Measurements from ENCODE around the gene RPS28. TPM values are rescaled to one million over a fixed set of nuclear protein-coding genes. Genes with fewer than 3 reads are reported as not detected.
"Not testable (repeated sequence)": the region's sequence is repeated elsewhere in the genome, so short reads cannot be mapped to it uniquely, and the experiment has no call there.

RPS28 gene
- total RNA-seq, 2 experiments from 2014 or later, result 1,636 to 2,253 TPM

GRCh38 chr19:8311461-8312260 lies 9.6 kb upstream of the RPS28 start:
- no peak overlapping the region for H3K27ac ChIP-seq (ENCODE audit: low read depth, low read length, poor library complexity, severe bottlenecking)
- no peak overlapping the region for H3K4me3 ChIP-seq (ENCODE audit: low read depth, low read length, poor library complexity, severe bottlenecking)
- POLR2A ChIA-PET, result interaction anchor here (0.7 kb wide), 1 partner anchor 7 kb away, joined by 3 read pairs; no protein-coding TSS in a partner anchor
- no peak for DNase-seq (ENCODE audit: low spot score)
- no peak overlapping the region for H3K4me2 ChIP-seq (ENCODE audit: low read length)
- no peak overlapping the region for H2AFZ ChIP-seq (ENCODE audit: low read length)
- H3K9me2 ChIP-seq (ENCODE audit: insufficient read depth, low read length), result no peaks in the 10 kb centered on the region
- peaks cover 72% of the 10 kb centered on the region for H3K36me3 ChIP-seq (ENCODE audit: insufficient read depth, low read length)
- no peaks in the 10 kb centered on the region for H4K20me1 ChIP-seq (ENCODE audit: insufficient read depth, low read length)
- no TSS peak for BruUV-seq (replicated peaks)
- TF ChIP-seq CTCF (conservative IDR thresholded peaks at IDR 0.05; ENCODE audit: low read length), result no peak
- no peak for TF ChIP-seq EZH2phosphoT487 (IDR thresholded peaks at IDR 0.05; ENCODE audit: borderline replicate concordance, low read depth, low read length)
- H3K4me1 ChIP-seq (ENCODE audit: insufficient read depth, low read length, poor library complexity, severe bottlenecking), result peaks cover 13% of the 10 kb centered on the region
- peaks cover 11% of the 10 kb centered on the region; the same call in 1 of the 2 replicates for H3K79me2 ChIP-seq (ENCODE audit: insufficient read depth, low read depth, low read length)
- CTCF ChIA-PET (ENCODE audit: unreplicated experiment), result no interaction called here
- intact Hi-C loops (cut with micrococcal nuclease; ENCODE audit: unreplicated experiment), result no loop called here
- H3K9me3 ChIP-seq (ENCODE audit: low read length), result no peaks in the 10 kb centered on the region

DNA sequence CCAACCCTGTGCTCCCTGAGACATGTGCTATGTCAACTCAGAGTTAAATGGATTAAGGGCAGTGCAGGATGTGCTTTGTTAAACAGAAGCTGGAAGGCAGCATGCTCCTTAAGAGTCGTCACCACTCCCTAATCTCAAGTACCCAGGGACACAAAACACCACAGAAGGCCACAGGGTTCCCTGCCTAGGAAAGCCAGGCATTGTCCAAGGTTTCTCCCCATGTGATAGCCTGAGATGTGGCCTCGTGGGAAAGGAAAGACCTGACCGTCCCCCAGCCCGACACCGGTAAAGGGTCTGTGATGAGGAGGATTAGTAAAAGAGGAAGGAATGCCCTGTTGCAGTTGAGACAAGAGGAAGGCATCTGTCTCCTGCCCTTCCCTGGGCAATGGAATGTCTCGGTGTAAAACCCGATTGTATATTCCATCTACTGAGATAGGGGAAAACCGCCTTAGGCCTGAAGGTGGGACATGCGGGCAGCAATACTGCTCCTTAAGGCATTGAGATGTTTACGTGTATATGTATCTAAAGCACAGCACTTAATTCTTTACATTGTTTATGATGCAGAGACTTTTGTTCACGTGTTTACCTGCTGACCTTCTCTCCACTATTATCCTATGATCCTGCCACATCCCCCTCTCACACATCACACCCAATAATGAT lies 6.2 kb upstream of the RPS28 start:
- not testable (repeated sequence) for DNase-seq (ENCODE audit: low spot score)

GRCh38 chr19:8316351-8317125 lies 4.8 kb upstream of the RPS28 start:
- no peaks in the 10 kb centered on the region for H3K9me3 ChIP-seq (ENCODE audit: low read length)
- no peak for DNase-seq (ENCODE audit: low spot score)
- ChIA-PET POLR2A (interaction anchor here (0.6 kb wide), 1 partner anchor 69 kb away, joined by 3 read pairs; no protein-coding TSS in a partner anchor), CTCF (ENCODE audit: unreplicated experiment) (no interaction called here)
- no peak overlapping the region for H3K4me3 ChIP-seq (ENCODE audit: low read depth, low read length, poor library complexity, severe bottlenecking)
- peaks cover 74% of the 10 kb centered on the region for H3K36me3 ChIP-seq (ENCODE audit: insufficient read depth, low read length)
- no peaks in the 10 kb centered on the region for H3K9me2 ChIP-seq (ENCODE audit: insufficient read depth, low read length)
- BruUV-seq (replicated peaks), result no TSS peak
- H3K27ac ChIP-seq (ENCODE audit: low read depth, low read length, poor library complexity, severe bottlenecking), result no peak overlapping the region
- 0 out of 2 replicates have a peak, but pooled peaks cover under 1% of the 10 kb centered on the region for H4K20me1 ChIP-seq (ENCODE audit: insufficient read depth, low read length)
- H3K79me2 ChIP-seq (ENCODE audit: insufficient read depth, low read depth, low read length), result peaks cover 31% of the 10 kb centered on the region
- H3K4me1 ChIP-seq (ENCODE audit: insufficient read depth, low read length, poor library complexity, severe bottlenecking), result peaks cover 29% of the 10 kb centered on the region
- no peak overlapping the region for H2AFZ ChIP-seq (ENCODE audit: low read length)
- H3K4me2 ChIP-seq (ENCODE audit: low read length), result peak overlapping the region; percentile 33
- TF ChIP-seq CTCF (conservative IDR thresholded peaks at IDR 0.05; ENCODE audit: low read length) (0 out of 2 replicates have a peak, but pooled peaks have one; percentile 37), EZH2phosphoT487 (IDR thresholded peaks at IDR 0.05; ENCODE audit: borderline replicate concordance, low read depth, low read length) (no peak)
- intact Hi-C loops (cut with micrococcal nuclease; ENCODE audit: unreplicated experiment), result no loop called here

More for the DNA sequence above, 6.2 kb upstream of the RPS28 start:
- H4K20me1 ChIP-seq (ENCODE audit: insufficient read depth, low read length); intact Hi-C loops (cut with micrococcal nuclease; ENCODE audit: unreplicated experiment); BruUV-seq (replicated peaks); H3K4me3 ChIP-seq (ENCODE audit: low read depth, low read length, poor library complexity, severe bottlenecking); H3K9me3 ChIP-seq (ENCODE audit: low read length); CTCF ChIA-PET (ENCODE audit: unreplicated experiment); H2AFZ ChIP-seq (ENCODE audit: low read length); H3K4me2 ChIP-seq (ENCODE audit: low read length); H3K9me2 ChIP-seq (ENCODE audit: insufficient read depth, low read length); H3K27ac ChIP-seq (ENCODE audit: low read depth, low read length, poor library complexity, severe bottlenecking); POLR2A ChIA-PET: not testable (repeated sequence)
- Histone ChIP-seq H3K4me1 (ENCODE audit: insufficient read depth, low read length, poor library complexity, severe bottlenecking) (peaks cover 25% of the 10 kb centered on the region), H3K79me2 (ENCODE audit: insufficient read depth, low read depth, low read length) (peaks cover 18% of the 10 kb centered on the region), H3K36me3 (ENCODE audit: insufficient read depth, low read length) (peaks cover 78% of the 10 kb centered on the region)

DNA sequence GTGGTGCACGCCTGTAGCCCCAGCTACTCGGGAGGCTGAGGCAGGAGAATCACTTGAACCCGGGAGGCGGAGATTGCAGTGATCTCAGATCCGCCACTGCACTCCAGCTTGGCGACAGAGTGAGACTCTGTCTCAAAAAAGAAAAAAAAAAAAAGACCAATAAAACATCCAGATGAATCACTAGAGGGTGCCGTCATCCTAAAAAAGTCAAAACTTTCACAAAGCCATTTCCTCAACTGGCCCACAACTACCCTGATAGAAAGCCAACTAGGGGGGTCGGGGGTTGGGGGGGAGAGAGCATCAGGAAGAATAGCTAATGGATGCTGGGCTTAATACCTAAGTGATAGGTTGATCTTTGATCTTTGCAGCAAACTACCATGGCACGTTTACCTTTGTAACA lies 2.5 kb upstream of the RPS28 start:
- H3K4me3 ChIP-seq (ENCODE audit: low read depth, low read length, poor library complexity, severe bottlenecking); H3K9me3 ChIP-seq (ENCODE audit: low read length); H3K27ac ChIP-seq (ENCODE audit: low read depth, low read length, poor library complexity, severe bottlenecking); DNase-seq (ENCODE audit: low spot score); H2AFZ ChIP-seq (ENCODE audit: low read length); intact Hi-C loops (cut with micrococcal nuclease; ENCODE audit: unreplicated experiment); H3K9me2 ChIP-seq (ENCODE audit: insufficient read depth, low read length); BruUV-seq (replicated peaks): not testable (repeated sequence)
- 0 out of 2 replicates have a peak overlapping the region, but pooled peaks have one; percentile 8 for H3K4me2 ChIP-seq (ENCODE audit: low read length)
- peaks cover 12% of the 10 kb centered on the region for H4K20me1 ChIP-seq (ENCODE audit: insufficient read depth, low read length)
- H3K36me3 ChIP-seq (ENCODE audit: insufficient read depth, low read length), result peaks cover 74% of the 10 kb centered on the region
- ChIA-PET CTCF (ENCODE audit: unreplicated experiment) (interaction anchor here (0.5 kb wide), 1 partner anchor 187 kb away, joined by 3 read pairs; no protein-coding TSS in a partner anchor), POLR2A (interaction anchor here (0.6 kb wide), 1 partner anchor 8 kb away, joined by 3 read pairs; no protein-coding TSS in a partner anchor)
- peaks cover 49% of the 10 kb centered on the region for H3K79me2 ChIP-seq (ENCODE audit: insufficient read depth, low read depth, low read length)
- peaks cover 42% of the 10 kb centered on the region for H3K4me1 ChIP-seq (ENCODE audit: insufficient read depth, low read length, poor library complexity, severe bottlenecking)
